ENCODE data around the gene DFFB.
A peak's percentile ranks its signal among the peaks of the same experiment; 100 is the strongest.

Gene DFFB

GRCh38 chr1:3834701-3835100 lies 22.6 kb upstream of the DFFB start:
- DNase-seq: no peak

- DNase-seq: no peak
Measured at GRCh38 chr1:3836421-3836820, 20.9 kb upstream of the DFFB start.

GRCh38 chr1:3837200-3837599 lies 20.1 kb upstream of the DFFB start:
- no peak for DNase-seq

- no peak for DNase-seq
Measured at GRCh38 chr1:3837685-3838084, 19.6 kb upstream of the DFFB start.

GRCh38 chr1:3838788-3839187 lies 18.5 kb upstream of the DFFB start:
- no peak for DNase-seq

- no peak for DNase-seq
Measured at GRCh38 chr1:3841491-3841890, 15.8 kb upstream of the DFFB start.

GRCh38 chr1:3842912-3843311 lies 14.4 kb upstream of the DFFB start:
- no peak for DNase-seq

- no peak for DNase-seq
Measured at GRCh38 chr1:3846541-3846940, 10.7 kb upstream of the DFFB start.

GRCh38 chr1:3847081-3847480 lies 10.2 kb upstream of the DFFB start:
- DNase-seq: no peak

GRCh38 chr1:3850857-3851256 lies 6.4 kb upstream of the DFFB start:
- DNase-seq: no peak

GRCh38 chr1:3851292-3851691 lies 6.0 kb upstream of the DFFB start:
- DNase-seq: no peak

- DNase-seq: no peak
Measured at GRCh38 chr1:3852091-3852490, 5.2 kb upstream of the DFFB start.

- no peak for DNase-seq
Measured at GRCh38 chr1:3852711-3853485, 4.4 kb upstream of the DFFB start.

GRCh38 chr1:3857791-3858129 lies 484 bp downstream of the DFFB start:
- no peak for DNase-seq

GRCh38 chr1:3858231-3858981 lies 1.1 kb downstream of the DFFB start:
- peak; percentile 22 for DNase-seq

- DNase-seq: no peak
Measured at GRCh38 chr1:3863231-3863935, 6.1 kb downstream of the DFFB start.

GRCh38 chr1:3864884-3865283 lies 7.6 kb downstream of the DFFB start:
- no peak for DNase-seq

- DNase-seq: no peak
Measured at GRCh38 chr1:3865606-3866160, 8.4 kb downstream of the DFFB start.

- DNase-seq: no peak
Measured at GRCh38 chr1:3868464-3869006, 11.3 kb downstream of the DFFB start.

GRCh38 chr1:3869751-3870301 lies 12.6 kb downstream of the DFFB start:
- DNase-seq: peak; percentile 77

- no peak for DNase-seq
Measured at GRCh38 chr1:3871451-3871805, 14.2 kb downstream of the DFFB start.

GRCh38 chr1:3872546-3872945 lies 15.3 kb downstream of the DFFB start:
- no peak for DNase-seq

- no peak for DNase-seq
Measured at GRCh38 chr1:3874736-3875135, 17.5 kb downstream of the DFFB start.

Data from NCI-H69 (cell line).